Keratinocyte (primary cell): ENCODE results near the gene TENT4A.

Experiments used
- CTCF ChIP-seq, 3 experiments: IDR thresholded peaks in 1 of 3; conservative IDR thresholded peaks in 1 of 3; optimal IDR thresholded peaks in 1 of 3; 2 replicates in 2 of 3; 3 replicates in 1 of 3; pipeline versions ENCODE3 to v1.5.1; 2011; ENCODE audit warnings: low read length in 3 of 3, mild to moderate bottlenecking in 3 of 3, moderate library complexity in 2 of 3, control low read depth in 1 of 3, inconsistent platforms in 1 of 3; ENCODE audit not compliant: insufficient read depth in 2 of 3; ENCODE audit errors: extremely low read depth in 1 of 3
- EZH2 ChIP-seq: IDR thresholded peaks from one replicate; pipeline ENCODE4 v1.6.1; 2012; ENCODE audit warnings: inconsistent platforms, mild to moderate bottlenecking, low read length, moderate library complexity

GRCh38 chr5:6723816-6724300 is 10.6 kb downstream of the TENT4A start:
- TF ChIP-seq CTCF (optimal IDR thresholded peaks at IDR 0.05 in 1 of 3, IDR thresholded peaks at IDR 0.05 in 1 of 3, conservative IDR thresholded peaks at IDR 0.05 in 1 of 3; ENCODE audit: extremely low read depth in 1 of 3, insufficient read depth in 2 of 3, low read length in 3 of 3): no peak
- TF ChIP-seq EZH2: no peak
